HG03460 (cell line): ENCODE results near the gene NAGLU.
"Not testable (repeated sequence)": the region's sequence is repeated elsewhere in the genome, so short reads cannot be mapped to it uniquely, and the experiment has no call there.

Experiments
- ATAC-seq: cut with Tn5 transposase; IDR thresholded peaks from one replicate; pipeline ENCODE4 v1.9.1; 2021; ENCODE audit not compliant: unreplicated experiment

Gene NAGLU

GRCh38 chr17:42543190-42544079 lies 7.4 kb downstream of the NAGLU start:
- no peak for ATAC-seq

DNA sequence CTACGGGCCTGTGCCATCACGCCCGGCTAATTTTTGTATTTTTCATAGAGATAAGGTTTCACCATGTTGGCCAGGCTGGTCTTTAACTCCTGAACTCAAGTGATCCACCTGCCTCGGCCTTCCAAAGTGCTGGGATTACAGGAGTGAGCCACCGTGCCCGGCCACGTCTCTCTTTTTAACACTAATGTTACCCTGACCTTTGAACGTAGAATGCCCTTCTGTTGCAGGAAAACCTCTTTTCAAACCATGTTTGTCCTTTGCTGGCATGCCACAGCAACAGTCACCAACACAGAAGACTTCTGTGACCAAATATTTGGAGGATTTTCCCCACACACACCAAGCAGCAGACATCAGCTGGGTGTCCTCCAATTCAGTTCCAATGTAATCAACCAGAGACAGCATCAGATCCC lies 8.8 kb downstream of the NAGLU start:
- ATAC-seq = no peak

DNA sequence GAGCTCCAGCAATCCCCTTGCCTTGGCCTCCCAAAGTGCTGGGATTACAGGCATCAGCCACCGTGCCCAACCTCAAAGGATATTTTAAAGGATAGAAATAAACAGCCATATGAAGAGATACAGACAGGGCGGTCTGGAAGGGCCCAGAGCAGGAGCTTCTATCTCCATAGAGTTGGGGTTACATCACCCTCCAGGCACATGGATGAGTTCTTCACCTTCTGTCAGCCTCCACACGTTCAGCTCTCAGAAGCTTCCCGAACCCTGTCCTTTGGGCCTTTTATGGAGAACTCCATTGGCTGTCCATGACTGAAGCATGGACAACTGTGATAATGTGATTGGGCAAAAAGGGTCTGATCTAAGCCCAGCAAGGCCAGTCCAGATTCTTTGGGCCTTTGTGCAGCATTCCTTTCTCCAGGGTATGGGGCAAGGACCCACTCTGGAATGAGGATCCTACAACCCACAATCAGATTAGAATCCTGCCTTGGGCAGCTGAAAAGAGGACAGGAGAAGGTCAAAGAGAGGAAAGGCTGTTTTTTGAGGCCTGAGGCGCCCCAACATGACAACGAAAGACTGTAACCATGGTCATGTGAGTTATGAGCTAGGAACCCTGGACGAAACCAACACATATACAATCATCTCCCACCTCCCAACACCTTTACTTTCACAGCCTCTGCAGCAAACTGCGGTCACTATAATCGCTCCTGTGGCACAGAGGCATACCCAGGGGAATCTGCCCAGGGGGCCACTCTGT lies 9.9 kb downstream of the NAGLU start:
- not testable (repeated sequence) for ATAC-seq

- no peak for ATAC-seq
These were observed 11.0 kb downstream of the NAGLU start for GRCh38 chr17:42547001-42547461.

- ATAC-seq = no peak
These were observed 11.6 kb downstream of the NAGLU start for GRCh38 chr17:42547698-42548069.

DNA sequence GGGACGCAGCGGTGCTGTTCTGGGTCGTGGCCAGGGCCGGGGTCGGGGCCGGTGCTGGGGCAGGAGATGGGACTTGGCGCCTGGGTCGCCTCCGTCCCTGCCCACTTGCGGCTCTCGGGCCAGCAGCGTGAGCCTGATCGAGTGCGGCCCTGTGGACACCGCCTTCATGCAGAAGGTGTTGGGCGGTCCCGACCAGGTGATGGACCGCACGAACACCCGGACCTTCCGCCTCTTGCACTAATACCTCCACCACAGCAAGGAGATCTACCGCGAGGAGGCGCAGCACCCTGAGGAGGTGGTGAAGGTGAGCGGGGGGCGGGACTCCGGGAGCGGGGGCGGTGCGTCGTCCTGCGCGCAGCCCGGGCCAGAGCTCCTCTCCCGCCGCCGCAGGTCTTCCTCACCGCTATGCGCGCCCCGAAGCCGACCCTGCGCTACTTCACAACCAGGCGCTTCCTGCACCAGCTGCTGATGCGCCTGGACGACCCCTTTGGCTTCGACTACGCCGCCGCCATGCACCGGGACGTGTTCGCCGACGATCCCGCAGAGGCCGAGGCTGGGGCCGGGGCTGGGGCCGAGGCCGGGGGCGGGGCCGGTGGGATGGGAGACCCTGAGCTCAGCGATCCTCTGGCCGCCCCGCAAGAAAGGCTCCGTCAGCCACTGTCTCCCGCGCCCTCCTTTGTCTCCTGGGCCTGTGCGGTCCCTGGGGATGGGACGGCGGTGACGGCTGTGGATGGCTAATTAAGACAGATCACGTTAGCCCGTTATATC lies 12.2 kb downstream of the NAGLU start:
- no peak for ATAC-seq

- ATAC-seq = no peak
These were observed 13.1 kb downstream of the NAGLU start for GRCh38 chr17:42548993-42549755.

DNA sequence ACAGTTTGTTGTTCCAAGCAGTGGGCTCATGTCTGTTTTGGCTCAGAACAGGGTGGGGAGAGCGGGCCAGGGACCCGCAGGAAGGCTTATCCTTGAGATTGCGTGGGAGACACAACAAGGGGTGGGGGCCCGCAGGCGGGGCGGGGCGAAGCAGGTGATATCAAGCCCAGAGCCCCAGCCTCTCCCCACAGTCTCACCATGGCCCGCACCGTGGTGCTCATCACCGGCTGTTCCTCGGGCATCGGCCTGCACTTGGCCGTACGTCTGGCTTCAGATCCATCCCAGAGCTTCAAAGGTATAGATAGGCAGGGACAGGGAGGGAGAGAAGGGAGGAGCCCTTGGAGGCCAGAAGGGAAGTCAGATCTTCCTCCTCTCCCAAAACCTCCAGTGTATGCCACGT lies 16.7 kb downstream of the NAGLU start, which contains the start of gene HSD17B1:
Gene HSD17B1, plus strand, starts transcription at position 188 of the 400 bp plus-strand sequence. Its CDS starts 11 bp downstream, at position 199.
- not testable (repeated sequence) for ATAC-seq

- no peak for ATAC-seq
These were observed 17.2 kb downstream of the NAGLU start for GRCh38 chr17:42553161-42553818.

DNA sequence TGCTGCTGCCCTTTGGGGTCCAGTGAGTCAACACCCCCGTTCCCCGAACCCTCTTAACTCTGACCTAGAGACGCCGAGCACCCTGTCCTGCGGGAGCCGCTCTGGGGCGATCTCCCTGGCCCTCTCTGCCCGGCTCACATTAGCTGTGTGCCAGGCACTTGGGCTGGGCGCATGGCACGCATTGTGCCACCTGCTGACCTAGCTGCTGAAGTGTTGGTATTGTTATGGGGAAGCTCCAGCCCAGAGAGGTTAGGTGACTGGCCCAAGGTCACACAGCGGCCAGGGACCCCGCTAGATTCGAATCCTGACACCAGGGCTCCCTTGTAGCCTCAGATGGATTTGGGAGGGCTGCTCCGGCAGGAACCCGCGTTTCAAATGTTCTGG lies 17.8 kb downstream of the NAGLU start:
- ATAC-seq = no peak

- ATAC-seq = peak; percentile 88
These were observed 18.4 kb downstream of the NAGLU start for GRCh38 chr17:42554250-42555121.

GRCh38 chr17:42555122-42555622 lies 19.1 kb downstream of the NAGLU start:
- no peak for ATAC-seq

GRCh38 chr17:42555961-42556617 lies 20.0 kb downstream of the NAGLU start:
- not testable (repeated sequence) for ATAC-seq

DNA sequence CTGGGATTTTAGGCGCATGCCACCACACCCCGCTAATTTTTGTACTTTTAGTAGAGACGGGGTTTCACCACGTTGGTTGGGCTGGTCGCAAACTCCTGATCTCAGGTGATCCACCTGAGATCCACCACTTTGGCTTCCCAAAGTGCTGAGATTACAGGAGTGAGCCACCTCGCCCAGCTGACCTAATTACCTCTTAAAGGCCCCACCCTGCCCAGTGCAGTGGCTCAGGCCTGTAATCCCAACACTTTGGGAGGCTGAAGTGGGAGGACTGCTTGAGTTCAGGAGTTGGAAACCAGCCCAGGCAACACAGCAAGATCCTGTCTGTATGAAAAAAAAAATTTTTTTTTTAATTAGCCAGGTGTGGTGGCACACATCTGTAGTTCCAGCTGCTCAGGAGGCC lies 23.0 kb downstream of the NAGLU start:
- ATAC-seq = no peak

- ATAC-seq = no peak
These were observed 24.2 kb downstream of the NAGLU start for GRCh38 chr17:42560246-42560645.

- ATAC-seq = no peak
These were observed 25.9 kb downstream of the NAGLU start, which contains the start of gene COASY for GRCh38 chr17:42561897-42562387. COASY (plus strand) TSS chr17:42562148; CDS start chr17:42562623, 475 bp downstream.

- no peak for ATAC-seq
These were observed 26.5 kb downstream of the NAGLU start for GRCh38 chr17:42562388-42563142.
